Sigmoid colon (tissue), 7 donors: Measurements from ENCODE around the gene PNMA6E. TPM values are rescaled to one million over a fixed set of nuclear protein-coding genes. Genes with fewer than 3 reads are reported as not detected.

Experiments used
- DNase-seq: peaks from one replicate; pipeline ENCODE4 v3.0.0-alpha.2; 2019
- H3K27ac ChIP-seq, 4 donors: fragments of 200-600 bp; sonication (generic); one replicate each; pipeline ENCODE4 v1.5.1; 2016 to 2019; ENCODE audit warnings: mild to moderate bottlenecking in 1 of 4
- H3K27me3 ChIP-seq, 3 donors: fragments of 200-600 bp; sonication (generic); one replicate each; pipeline ENCODE4 v1.5.1; 2019; ENCODE audit warnings: mild to moderate bottlenecking in 1 of 3
- H3K36me3 ChIP-seq, 4 donors: fragments of 200-600 bp; sonication (generic); one replicate each; pipeline ENCODE4 v1.5.1; 2016 to 2019
- H3K4me1 ChIP-seq, 4 donors: fragments of 200-600 bp; sonication (generic); one replicate each; pipeline ENCODE4 v1.5.1; 2017 to 2019
- H3K4me3 ChIP-seq, 4 donors: fragments of 200-600 bp; sonication (generic); one replicate each; pipeline ENCODE4 v1.5.1; 2017 to 2019; ENCODE audit warnings: mild to moderate bottlenecking in 2 of 4, moderate library complexity in 1 of 4
- H3K9me3 ChIP-seq, 4 donors: fragments of 200-600 bp in 3 of 4; sonication (generic) in 3 of 4; one replicate each; pipeline versions ENCODE4 v1.5.1 to v1.6.1; 2013 to 2019
- EP300 ChIP-seq, 4 donors: sonication (generic); formaldehyde crosslinking; IDR thresholded peaks; one replicate each; pipeline ENCODE4 v1.6.1; 2017; ENCODE audit warnings: antibody characterized with exemption in 4 of 4
- POLR2A ChIP-seq, 2 donors: fragments of 450-650 bp; IDR thresholded peaks; one replicate each; pipeline ENCODE4 v1.6.1; 2016; ENCODE audit warnings: antibody characterized with exemption in 2 of 2, mild to moderate bottlenecking in 2 of 2, moderate library complexity in 2 of 2
- POLR2AphosphoS5 ChIP-seq, 4 donors: sonication (generic); formaldehyde crosslinking; IDR thresholded peaks; one replicate each; pipeline ENCODE4 v1.6.1; 2017; ENCODE audit warnings: antibody characterized with exemption in 4 of 4
- WGBS, 2 donors: extraction: QIAGEN DNeasy Blood & Tissue Kit; methylation state at CpG; one replicate each; pipeline ENCODE4 v1.1.7; 2013; 5-methylcytosine and 5-hydroxymethylcytosine counted together
- intact Hi-C: fragments of 100-400 bp; cut with DNase I; formaldehyde crosslinking; loops from one replicate; pipeline ENCODE4 v1.15.1; 2023
- polyA plus RNA-seq, 3 donors: library from polyadenylated mRNA; stranded (reverse); fragments of 200-250 nt; gene quantifications; one replicate each; pipeline ENCODE4 v1.2.3, GENCODE V29; 2013
- total RNA-seq, 4 donors: library from RNA; depleted of rRNA; stranded (reverse); fragments of >200 nt; gene quantifications; one replicate each; pipeline ENCODE4 v1.1.0, GENCODE V29; 2016
- TF ChIP-seq, protein P1 (sequence below), 4 experiments: fragments of 450-650 bp in 3 of 4; fragments of 200-600 bp in 1 of 4; IDR thresholded peaks; one replicate each; pipeline ENCODE4 v1.5.1; 2016 to 2019; ENCODE audit warnings: antibody characterized with exemption in 4 of 4, mild to moderate bottlenecking in 3 of 4, moderate library complexity in 2 of 4
- donor health status: healthy with polysubstance abuse.
- donor health status: Bipolar disorder and iron deficiency.
- donor health status: healthy.

The PNMA6E gene
- total and polyA plus RNA-seq, 7 donors, result not detected

DNA sequence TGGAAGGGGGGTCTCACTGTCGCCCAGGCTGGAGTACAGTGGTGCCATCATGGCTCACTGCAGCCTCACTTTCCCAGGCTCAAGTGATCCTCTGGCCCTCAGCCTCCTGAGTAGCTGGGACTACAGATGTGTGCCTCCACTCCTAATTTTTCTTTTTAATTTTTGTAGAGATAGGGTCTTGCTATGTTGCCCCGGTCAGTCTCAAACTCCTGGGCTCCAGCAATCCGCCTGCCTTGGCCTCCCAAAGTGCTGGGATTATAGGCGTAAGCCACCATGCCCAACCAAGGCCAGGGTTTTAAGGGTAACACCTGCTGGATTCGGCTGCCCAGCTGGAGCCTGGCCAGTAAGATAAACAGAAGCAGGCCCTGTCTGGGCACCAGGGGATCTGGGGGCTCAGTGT, 41.3 kb upstream of the PNMA6E start:
- H3K9me3 ChIP-seq, result peaks cover 0 to 4% (median 0%) of the 10 kb centered on the region in 4 donors
- no peaks in the 10 kb centered on the region for H3K36me3 ChIP-seq
- H3K4me1 ChIP-seq, result no peaks in the 10 kb centered on the region
- intact Hi-C loops, result no loop called here
- no peak for TF ChIP-seq EP300 (IDR thresholded peaks at IDR 0.05)
- TF ChIP-seq, protein P1, sequence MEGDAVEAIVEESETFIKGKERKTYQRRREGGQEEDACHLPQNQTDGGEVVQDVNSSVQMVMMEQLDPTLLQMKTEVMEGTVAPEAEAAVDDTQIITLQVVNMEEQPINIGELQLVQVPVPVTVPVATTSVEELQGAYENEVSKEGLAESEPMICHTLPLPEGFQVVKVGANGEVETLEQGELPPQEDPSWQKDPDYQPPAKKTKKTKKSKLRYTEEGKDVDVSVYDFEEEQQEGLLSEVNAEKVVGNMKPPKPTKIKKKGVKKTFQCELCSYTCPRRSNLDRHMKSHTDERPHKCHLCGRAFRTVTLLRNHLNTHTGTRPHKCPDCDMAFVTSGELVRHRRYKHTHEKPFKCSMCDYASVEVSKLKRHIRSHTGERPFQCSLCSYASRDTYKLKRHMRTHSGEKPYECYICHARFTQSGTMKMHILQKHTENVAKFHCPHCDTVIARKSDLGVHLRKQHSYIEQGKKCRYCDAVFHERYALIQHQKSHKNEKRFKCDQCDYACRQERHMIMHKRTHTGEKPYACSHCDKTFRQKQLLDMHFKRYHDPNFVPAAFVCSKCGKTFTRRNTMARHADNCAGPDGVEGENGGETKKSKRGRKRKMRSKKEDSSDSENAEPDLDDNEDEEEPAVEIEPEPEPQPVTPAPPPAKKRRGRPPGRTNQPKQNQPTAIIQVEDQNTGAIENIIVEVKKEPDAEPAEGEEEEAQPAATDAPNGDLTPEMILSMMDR (IDR thresholded peaks at IDR 0.05), result no peak
- TF ChIP-seq POLR2A (IDR thresholded peaks at IDR 0.05), result no peak
- no peak for TF ChIP-seq POLR2AphosphoS5 (IDR thresholded peaks at IDR 0.05)
- no peaks in the 10 kb centered on the region for H3K27me3 ChIP-seq
- no peak overlapping the region for H3K27ac ChIP-seq
- 62 to 86% methylated on average over 5 of the region's 5 CpGs for WGBS, 2 donors
- DNase-seq, result no peak
- H3K4me3 ChIP-seq, result no peak overlapping the region

DNA sequence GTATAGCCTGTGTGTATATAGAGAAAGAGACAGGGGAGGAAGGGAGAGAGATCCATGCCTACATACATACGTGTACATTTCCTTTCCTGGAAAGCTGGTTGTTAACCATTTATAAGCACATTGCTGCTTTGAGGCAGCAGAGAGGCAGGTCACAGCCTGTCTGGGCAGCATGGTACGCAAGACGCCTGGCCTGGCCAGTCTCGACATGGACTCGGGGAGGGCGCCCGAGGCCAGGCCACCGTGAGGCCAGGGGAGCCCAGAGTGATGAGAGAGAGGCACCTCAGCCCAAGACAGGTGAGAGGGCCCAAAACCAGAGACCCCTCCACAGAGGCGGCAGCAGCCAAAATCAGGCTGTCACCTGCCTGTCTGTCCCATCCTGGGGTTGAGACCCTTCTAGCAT, 40.8 kb upstream of the PNMA6E start:
- Histone ChIP-seq H3K4me3 (no peak overlapping the region), H3K27ac (no peak overlapping the region), H3K36me3 (no peaks in the 10 kb centered on the region), H3K9me3 (peaks cover 0 to 4% (median 0%) of the 10 kb centered on the region in 4 donors), H3K27me3 (no peaks in the 10 kb centered on the region), H3K4me1 (no peaks in the 10 kb centered on the region)
- TF ChIP-seq EP300 (IDR thresholded peaks at IDR 0.05), result no peak
- TF ChIP-seq, protein P1 (IDR thresholded peaks at IDR 0.05), result no peak
- TF ChIP-seq POLR2A (IDR thresholded peaks at IDR 0.05), result no peak
- TF ChIP-seq POLR2AphosphoS5 (IDR thresholded peaks at IDR 0.05), result no peak
- intact Hi-C loops, result no loop called here
- 77 to 78% methylated on average over 9 of the region's 9 CpGs for WGBS, 2 donors
- DNase-seq, result no peak

DNA sequence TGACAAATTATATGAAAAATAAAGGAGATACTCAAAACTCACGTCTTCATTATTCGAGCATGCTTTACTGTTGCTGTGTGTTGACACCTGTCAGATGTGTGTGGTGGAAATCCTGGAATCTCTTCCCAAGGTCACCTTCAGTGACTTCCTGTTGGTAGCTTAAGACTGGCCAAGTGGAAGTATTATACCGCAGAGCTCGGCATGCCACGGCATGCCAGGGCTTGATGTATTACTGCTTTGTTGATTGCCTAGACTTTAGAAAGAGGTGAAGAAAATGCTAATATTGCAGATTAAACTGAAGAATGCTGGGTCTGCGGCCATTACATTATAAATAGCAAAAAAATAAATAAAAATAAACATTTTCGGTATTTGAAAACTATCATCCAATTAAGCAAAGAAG, 40.1 kb upstream of the PNMA6E start:
- no peaks in the 10 kb centered on the region for H3K27me3 ChIP-seq
- no peaks in the 10 kb centered on the region for H3K4me1 ChIP-seq
- H3K4me3 ChIP-seq, result no peak overlapping the region
- no peak overlapping the region for H3K27ac ChIP-seq
- H3K36me3 ChIP-seq, result no peaks in the 10 kb centered on the region
- WGBS, 2 donors, result 75 to 76% methylated on average over 7 of the region's 7 CpGs
- DNase-seq, result no peak
- intact Hi-C loops, result no loop called here
- TF ChIP-seq EP300 (IDR thresholded peaks at IDR 0.05) (no peak), POLR2AphosphoS5 (IDR thresholded peaks at IDR 0.05) (no peak), POLR2A (IDR thresholded peaks at IDR 0.05) (no peak)
- TF ChIP-seq, protein P1 (IDR thresholded peaks at IDR 0.05), result no peak
- H3K9me3 ChIP-seq, result peaks cover 0 to 4% (median 0%) of the 10 kb centered on the region in 4 donors

DNA sequence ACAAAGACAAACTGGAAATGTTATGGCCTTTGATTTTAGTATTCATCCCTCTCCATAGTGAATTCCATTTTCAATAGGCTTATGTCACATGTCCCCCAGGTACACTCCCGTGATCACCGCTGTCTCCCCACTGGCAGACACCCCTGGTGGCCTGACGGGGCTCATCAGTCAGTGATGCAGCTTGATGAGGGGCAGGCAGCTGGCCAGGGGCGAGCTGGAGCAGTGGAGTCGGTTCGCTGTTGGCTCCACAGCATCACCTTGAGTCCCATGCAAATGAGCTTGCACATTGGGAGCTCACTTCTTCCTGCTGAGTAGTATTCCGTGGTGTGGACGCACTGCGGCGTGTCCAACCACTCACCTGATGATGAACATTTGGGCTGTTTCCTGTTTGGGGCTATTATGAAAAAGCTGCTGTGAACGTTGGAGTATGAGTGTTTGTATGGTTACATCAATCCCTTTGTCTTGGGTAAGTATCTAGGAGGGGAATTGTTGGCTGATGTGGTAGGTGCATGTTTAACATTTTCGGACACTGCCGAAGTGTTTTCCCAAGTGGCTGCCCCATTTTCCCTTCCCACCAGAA, 39.5 kb upstream of the PNMA6E start:
- intact Hi-C loops, result no loop called here
- no peaks in the 10 kb centered on the region for H3K36me3 ChIP-seq
- H3K4me3 ChIP-seq, result no peak overlapping the region
- no peaks in the 10 kb centered on the region for H3K4me1 ChIP-seq
- WGBS, 2 donors, result 74 to 77% methylated on average over 13 of the region's 13 CpGs
- H3K27me3 ChIP-seq, result no peaks in the 10 kb centered on the region
- no peak overlapping the region for H3K27ac ChIP-seq
- TF ChIP-seq, protein P1 (IDR thresholded peaks at IDR 0.05), result no peak
- TF ChIP-seq EP300 (IDR thresholded peaks at IDR 0.05), result no peak
- TF ChIP-seq POLR2AphosphoS5 (IDR thresholded peaks at IDR 0.05), result no peak
- no peak for TF ChIP-seq POLR2A (IDR thresholded peaks at IDR 0.05)
- H3K9me3 ChIP-seq, result peaks cover 0 to 4% (median 0%) of the 10 kb centered on the region in 4 donors
- DNase-seq, result peak; percentile 27

DNA sequence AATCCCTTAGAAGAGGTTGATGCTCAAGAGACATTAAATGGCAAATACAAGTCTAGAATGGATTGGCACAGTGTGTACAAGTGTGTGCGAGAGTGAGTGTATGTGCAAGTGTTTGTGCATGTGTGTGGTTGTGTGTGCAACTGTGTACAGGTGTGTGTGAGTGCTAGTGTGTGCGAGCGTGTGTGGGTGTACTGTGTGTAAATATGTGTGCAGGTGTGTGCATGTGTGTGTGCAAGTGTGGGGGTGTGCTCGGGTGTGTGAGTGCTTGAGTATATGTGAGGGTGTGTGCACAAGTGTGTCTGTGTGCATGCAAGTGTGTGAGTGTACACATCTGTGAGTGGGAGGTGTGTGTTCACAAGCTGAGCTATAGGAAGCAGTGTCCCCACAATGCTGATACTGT, 38.8 kb upstream of the PNMA6E start:
- no peaks in the 10 kb centered on the region for H3K4me1 ChIP-seq
- 89 to 92% methylated on average over 4 of the region's 4 CpGs for WGBS, 2 donors
- no peak overlapping the region for H3K27ac ChIP-seq
- H3K27me3 ChIP-seq, result no peaks in the 10 kb centered on the region
- TF ChIP-seq, protein P1 (IDR thresholded peaks at IDR 0.05), result no peak
- TF ChIP-seq POLR2AphosphoS5 (IDR thresholded peaks at IDR 0.05) (no peak), EP300 (IDR thresholded peaks at IDR 0.05) (no peak), POLR2A (IDR thresholded peaks at IDR 0.05) (no peak)
- no peak overlapping the region for H3K4me3 ChIP-seq
- no peak for DNase-seq
- no peaks in the 10 kb centered on the region for H3K36me3 ChIP-seq
- H3K9me3 ChIP-seq, result peaks cover 0 to 4% (median 0%) of the 10 kb centered on the region in 4 donors
- intact Hi-C loops, result no loop called here
